GM12874 (cell line): ENCODE data around the gene PPCDC.

Source experiments
- CTCF ChIP-seq: IDR thresholded peaks from 2 replicates; pipeline ENCODE4 v1.5.1; 2011; ENCODE audit warnings: low read depth, mild to moderate bottlenecking, control low read depth, low read length, moderate library complexity; ENCODE audit not compliant: insufficient read depth

Gene PPCDC

GRCh38 chr15:75023181-75023871 is at the start of gene PPCDC:
Gene PPCDC, plus strand, starts transcription at chr15:75023590. Its CDS starts 4,729 bp downstream, at chr15:75028319.
- TF ChIP-seq CTCF = no peak

- no peak for TF ChIP-seq CTCF
Measured at GRCh38 chr15:74976159-74976558, 47.2 kb upstream of the PPCDC start.

- no peak for TF ChIP-seq CTCF
Measured at GRCh38 chr15:74977599-74977998, 45.8 kb upstream of the PPCDC start.

GRCh38 chr15:74978077-74978476 is 45.3 kb upstream of the PPCDC start:
- no peak for TF ChIP-seq CTCF

- no peak for TF ChIP-seq CTCF
Measured at GRCh38 chr15:74978503-74978902, 44.9 kb upstream of the PPCDC start.

GRCh38 chr15:74982183-74982582 is 41.2 kb upstream of the PPCDC start:
- TF ChIP-seq CTCF = no peak

GRCh38 chr15:74983725-74984231 is 39.6 kb upstream of the PPCDC start:
- TF ChIP-seq CTCF = no peak
